SK-N-SH treated with all-trans-retinoic acid at 6 μM for 48 hours (cell line): ENCODE measurements around the gene GTF2F2.

Experiments
- GLIS3 ChIP-seq: fragments of 250-450 bp; sonication (Bioruptor Pico); IDR thresholded peaks from 2 replicates; pipeline ENCODE4 v1.5.0; 2020; ENCODE audit warnings: mild to moderate bottlenecking, moderate library complexity
- ZNF8 ChIP-seq: fragments of 450-650 bp; formaldehyde crosslinking; IDR thresholded peaks from 2 replicates; pipeline ENCODE4 v1.5.0; 2020; ENCODE audit warnings: mild to moderate bottlenecking, moderate library complexity
- TF ChIP-seq, protein P1 (sequence below): fragments of 250-450 bp; sonication (Bioruptor Pico); IDR thresholded peaks from 2 replicates; pipeline ENCODE4 v1.5.0; 2020; ENCODE audit warnings: mild to moderate bottlenecking, moderate library complexity
- TF ChIP-seq, protein P2 (sequence below): fragments of 250-450 bp; sonication (Bioruptor Pico); IDR thresholded peaks from 2 replicates; pipeline ENCODE4 v1.8.0; 2020; ENCODE audit warnings: mild to moderate bottlenecking, moderate library complexity, borderline replicate concordance

DNA sequence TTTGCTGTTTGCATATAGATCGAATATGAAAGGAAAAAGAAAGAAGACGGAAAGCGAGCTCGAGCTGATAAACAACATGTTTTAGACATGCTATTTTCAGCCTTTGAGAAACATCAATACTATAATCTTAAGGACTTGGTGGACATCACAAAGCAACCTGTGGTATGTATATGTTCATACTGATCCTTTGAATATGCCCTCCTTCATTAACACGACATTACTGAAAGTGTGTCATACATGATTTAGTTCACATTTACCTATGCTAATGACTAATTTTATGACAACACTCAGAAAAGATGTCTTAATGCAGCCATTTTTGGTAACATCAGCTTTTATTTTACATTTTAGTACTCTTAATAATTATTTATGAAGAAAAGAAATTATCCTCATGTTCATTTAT lies 146.9 kb downstream of the GTF2F2 start:
- TF ChIP-seq, protein P1, sequence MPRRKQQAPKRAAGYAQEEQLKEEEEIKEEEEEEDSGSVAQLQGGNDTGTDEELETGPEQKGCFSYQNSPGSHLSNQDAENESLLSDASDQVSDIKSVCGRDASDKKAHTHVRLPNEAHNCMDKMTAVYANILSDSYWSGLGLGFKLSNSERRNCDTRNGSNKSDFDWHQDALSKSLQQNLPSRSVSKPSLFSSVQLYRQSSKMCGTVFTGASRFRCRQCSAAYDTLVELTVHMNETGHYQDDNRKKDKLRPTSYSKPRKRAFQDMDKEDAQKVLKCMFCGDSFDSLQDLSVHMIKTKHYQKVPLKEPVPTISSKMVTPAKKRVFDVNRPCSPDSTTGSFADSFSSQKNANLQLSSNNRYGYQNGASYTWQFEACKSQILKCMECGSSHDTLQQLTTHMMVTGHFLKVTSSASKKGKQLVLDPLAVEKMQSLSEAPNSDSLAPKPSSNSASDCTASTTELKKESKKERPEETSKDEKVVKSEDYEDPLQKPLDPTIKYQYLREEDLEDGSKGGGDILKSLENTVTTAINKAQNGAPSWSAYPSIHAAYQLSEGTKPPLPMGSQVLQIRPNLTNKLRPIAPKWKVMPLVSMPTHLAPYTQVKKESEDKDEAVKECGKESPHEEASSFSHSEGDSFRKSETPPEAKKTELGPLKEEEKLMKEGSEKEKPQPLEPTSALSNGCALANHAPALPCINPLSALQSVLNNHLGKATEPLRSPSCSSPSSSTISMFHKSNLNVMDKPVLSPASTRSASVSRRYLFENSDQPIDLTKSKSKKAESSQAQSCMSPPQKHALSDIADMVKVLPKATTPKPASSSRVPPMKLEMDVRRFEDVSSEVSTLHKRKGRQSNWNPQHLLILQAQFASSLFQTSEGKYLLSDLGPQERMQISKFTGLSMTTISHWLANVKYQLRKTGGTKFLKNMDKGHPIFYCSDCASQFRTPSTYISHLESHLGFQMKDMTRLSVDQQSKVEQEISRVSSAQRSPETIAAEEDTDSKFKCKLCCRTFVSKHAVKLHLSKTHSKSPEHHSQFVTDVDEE (CRISPR knock-in tag), result no peak
- no peak for TF ChIP-seq GLIS3
- no peak for TF ChIP-seq ZNF8
- TF ChIP-seq, protein P2, sequence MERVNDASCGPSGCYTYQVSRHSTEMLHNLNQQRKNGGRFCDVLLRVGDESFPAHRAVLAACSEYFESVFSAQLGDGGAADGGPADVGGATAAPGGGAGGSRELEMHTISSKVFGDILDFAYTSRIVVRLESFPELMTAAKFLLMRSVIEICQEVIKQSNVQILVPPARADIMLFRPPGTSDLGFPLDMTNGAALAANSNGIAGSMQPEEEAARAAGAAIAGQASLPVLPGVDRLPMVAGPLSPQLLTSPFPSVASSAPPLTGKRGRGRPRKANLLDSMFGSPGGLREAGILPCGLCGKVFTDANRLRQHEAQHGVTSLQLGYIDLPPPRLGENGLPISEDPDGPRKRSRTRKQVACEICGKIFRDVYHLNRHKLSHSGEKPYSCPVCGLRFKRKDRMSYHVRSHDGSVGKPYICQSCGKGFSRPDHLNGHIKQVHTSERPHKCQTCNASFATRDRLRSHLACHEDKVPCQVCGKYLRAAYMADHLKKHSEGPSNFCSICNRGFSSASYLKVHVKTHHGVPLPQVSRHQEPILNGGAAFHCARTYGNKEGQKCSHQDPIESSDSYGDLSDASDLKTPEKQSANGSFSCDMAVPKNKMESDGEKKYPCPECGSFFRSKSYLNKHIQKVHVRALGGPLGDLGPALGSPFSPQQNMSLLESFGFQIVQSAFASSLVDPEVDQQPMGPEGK, result no peak
